GM08714 (cell line): ENCODE data around the gene RNF222.
"Not testable (repeated sequence)": the region's sequence is repeated elsewhere in the genome, so short reads cannot be mapped to it uniquely, and the experiment has no call there.

Experiments
- H3K4me3 ChIP-seq: fragments of 200-500 bp; sonication (Bioruptor generic); 2 replicates; pipeline ENCODE4 v1.5.1; 2014; ENCODE audit warnings: mild to moderate bottlenecking, low read length, inconsistent platforms
- ZNF274 ChIP-seq: IDR thresholded peaks from 2 replicates; pipeline ENCODE4 v1.6.1; 2012; ENCODE audit warnings: mild to moderate bottlenecking, low read depth, low read length

RNF222 gene

DNA sequence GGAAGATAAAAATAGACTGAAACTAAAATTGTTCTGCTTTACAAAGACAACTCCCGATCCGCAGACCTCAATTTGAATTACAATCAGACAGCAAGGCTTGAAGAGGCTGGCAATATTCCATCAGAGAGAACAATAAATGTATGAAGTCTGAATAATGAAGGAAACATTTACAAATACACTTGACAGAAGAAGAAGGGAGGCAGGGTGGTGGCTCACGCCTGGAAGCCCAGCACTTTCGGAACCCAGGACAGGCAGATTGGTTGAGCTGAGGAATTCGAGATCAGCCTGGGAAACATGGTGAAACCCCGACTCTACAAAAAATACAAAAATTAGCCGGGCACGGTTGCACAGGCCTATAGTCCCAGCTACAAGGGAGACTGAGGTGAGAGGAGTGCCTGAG is 43.4 kb downstream of the RNF222 start:
- no peak for TF ChIP-seq ZNF274
- H3K4me3 ChIP-seq, result no peak overlapping the region

DNA sequence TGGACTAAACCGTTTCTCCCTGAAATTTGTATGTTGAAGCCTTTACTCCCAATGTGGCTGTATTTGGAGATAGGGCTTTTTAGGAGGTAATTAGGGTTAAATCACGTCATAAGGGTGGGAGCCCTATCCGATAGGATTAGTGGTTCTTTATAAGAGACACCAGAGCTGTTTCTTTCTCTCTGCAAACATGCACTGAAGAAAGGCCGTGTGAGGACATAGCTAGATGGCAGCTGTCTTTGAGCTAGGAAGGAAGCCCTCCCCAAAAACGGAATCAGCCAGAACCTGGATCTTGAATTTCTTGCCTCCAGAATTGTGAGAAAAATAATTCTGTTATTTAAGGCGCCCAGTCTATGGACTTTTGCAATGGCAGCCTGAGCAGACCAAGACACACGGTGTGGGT is 43.9 kb downstream of the RNF222 start:
- no peak for TF ChIP-seq ZNF274
- H3K4me3 ChIP-seq, result no peak overlapping the region

DNA sequence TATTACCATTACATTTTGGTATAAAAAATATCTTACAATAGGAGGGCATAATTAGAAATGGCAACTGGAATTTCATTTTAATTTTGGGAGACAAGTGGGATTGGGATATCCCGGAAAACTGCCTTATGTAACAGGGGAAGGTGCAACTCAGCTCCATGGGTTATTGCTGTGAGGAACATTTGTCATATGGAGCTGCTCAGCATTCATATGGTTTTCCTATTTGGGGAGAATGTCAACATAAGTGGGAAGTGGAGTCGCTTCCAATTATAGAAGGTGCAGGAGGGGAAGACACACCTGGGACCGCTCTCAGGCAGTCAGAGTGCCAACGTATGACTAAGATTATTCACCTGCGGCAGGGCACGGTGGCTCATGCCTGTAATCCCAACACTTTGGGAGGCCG is 47.3 kb downstream of the RNF222 start:
- no peak overlapping the region for H3K4me3 ChIP-seq
- TF ChIP-seq ZNF274, result no peak

DNA sequence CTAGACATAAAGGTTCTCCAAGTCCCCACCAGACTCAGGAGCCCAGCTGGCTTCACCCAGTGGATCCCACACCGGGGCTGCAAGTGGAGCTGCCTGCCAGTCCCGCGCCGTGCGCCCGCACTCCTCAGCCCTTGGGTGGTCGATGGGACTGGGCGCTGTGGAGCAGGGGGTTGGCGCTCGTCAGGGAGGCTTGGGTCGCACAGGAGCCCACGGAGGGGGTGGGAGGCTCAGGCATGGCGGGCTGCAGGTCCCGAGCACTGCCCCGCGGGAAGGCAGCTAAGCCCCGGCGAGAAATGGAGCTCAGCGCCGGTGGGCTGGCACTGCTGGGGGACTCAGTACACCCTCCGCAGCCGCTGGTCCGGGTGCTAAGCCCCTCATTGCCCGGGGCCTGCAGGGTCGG is 50.6 kb downstream of the RNF222 start:
- not testable (repeated sequence) for H3K4me3 ChIP-seq

- TF ChIP-seq ZNF274, result no peak
- H3K4me3 ChIP-seq, result no peak overlapping the region
Measured at GRCh38 chr17:8345951-8346665, 51.5 kb downstream of the RNF222 start.

GRCh38 chr17:8345052-8345690 is 52.5 kb downstream of the RNF222 start:
- no peak for TF ChIP-seq ZNF274
- no peak overlapping the region for H3K4me3 ChIP-seq

DNA sequence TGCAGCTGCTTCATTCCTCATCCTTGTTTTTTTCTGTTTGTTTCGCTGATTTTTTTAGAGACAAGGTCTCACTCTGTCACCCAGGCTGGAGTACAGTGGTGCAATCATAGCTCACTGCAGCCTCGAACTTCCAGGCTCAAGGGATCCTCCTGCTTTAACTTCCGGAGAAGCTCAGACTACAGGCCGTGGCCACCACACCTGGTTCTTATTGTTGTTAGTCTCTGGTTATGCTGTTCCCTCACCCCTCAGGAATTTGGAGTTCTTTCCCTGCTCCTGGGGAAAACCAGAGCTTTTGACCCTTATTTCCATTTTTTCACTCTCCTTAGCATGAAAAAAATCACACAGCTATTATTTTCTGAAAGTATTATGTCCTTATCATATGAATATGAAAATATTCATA is 56.2 kb downstream of the RNF222 start:
- H3K4me3 ChIP-seq, result no peak overlapping the region
- TF ChIP-seq ZNF274, result no peak
